Inflammatory macrophage treated with lipopolysaccharide for 4 hours (primary cell): Measurements from ENCODE around the gene SPRTN.

Experiments used
- DNase-seq: peaks from one replicate; pipeline ENCODE4 v3.0.0-alpha.2; 2020

Gene SPRTN

GRCh38 chr1:231338270-231339128, at the start of gene SPRTN:
TSS of gene SPRTN (plus strand) at chr1:231338293. CDS start at chr1:231338384, 91 bp downstream.
- peak; percentile 10 for DNase-seq

- DNase-seq: no peak
Measured at GRCh38 chr1:231295938-231296337, 42.2 kb upstream of the SPRTN start.

- no peak for DNase-seq
Measured at GRCh38 chr1:231301990-231302389, 36.1 kb upstream of the SPRTN start.

GRCh38 chr1:231310391-231310934, 27.6 kb upstream of the SPRTN start:
- no peak for DNase-seq

- no peak for DNase-seq
Measured at GRCh38 chr1:231311720-231312431, 26.2 kb upstream of the SPRTN start.

- DNase-seq: no peak
Measured at GRCh38 chr1:231312432-231312788, 25.7 kb upstream of the SPRTN start.

GRCh38 chr1:231313661-231314060, 24.4 kb upstream of the SPRTN start:
- no peak for DNase-seq

GRCh38 chr1:231315887-231316286, 22.2 kb upstream of the SPRTN start:
- peak; percentile 47 for DNase-seq

- no peak for DNase-seq
Measured at GRCh38 chr1:231317306-231318014, 20.6 kb upstream of the SPRTN start.

GRCh38 chr1:231318015-231318355, 20.1 kb upstream of the SPRTN start:
- no peak for DNase-seq

GRCh38 chr1:231318568-231318967, 19.5 kb upstream of the SPRTN start:
- DNase-seq: no peak

GRCh38 chr1:231319080-231319479, 19.0 kb upstream of the SPRTN start:
- no peak for DNase-seq

- no peak for DNase-seq
Measured at GRCh38 chr1:231322880-231323530, 15.1 kb upstream of the SPRTN start.

- no peak for DNase-seq
Measured at GRCh38 chr1:231324660-231325059, 13.4 kb upstream of the SPRTN start.

GRCh38 chr1:231326248-231326647, 11.8 kb upstream of the SPRTN start:
- no peak for DNase-seq

GRCh38 chr1:231327617-231328016, 10.5 kb upstream of the SPRTN start:
- DNase-seq: no peak

- no peak for DNase-seq
Measured at GRCh38 chr1:231329483-231329882, 8.6 kb upstream of the SPRTN start.

- DNase-seq: no peak
Measured at GRCh38 chr1:231332761-231333160, 5.3 kb upstream of the SPRTN start.

- no peak for DNase-seq
Measured at GRCh38 chr1:231334079-231334666, 3.9 kb upstream of the SPRTN start.

- DNase-seq: no peak
Measured at GRCh38 chr1:231334952-231335351, 3.1 kb upstream of the SPRTN start.

- DNase-seq: no peak
Measured at GRCh38 chr1:231335663-231336602, 2.2 kb upstream of the SPRTN start.
